HG02840 (cell line): ENCODE data around the gene ING2.

Experiments
- ATAC-seq: cut with Tn5 transposase; IDR thresholded peaks from one replicate; pipeline ENCODE4 v1.9.1; 2021; ENCODE audit warnings: mild to moderate bottlenecking, moderate library complexity, moderate number of reproducible peaks; ENCODE audit not compliant: unreplicated experiment, low FRiP score

ING2 gene

DNA sequence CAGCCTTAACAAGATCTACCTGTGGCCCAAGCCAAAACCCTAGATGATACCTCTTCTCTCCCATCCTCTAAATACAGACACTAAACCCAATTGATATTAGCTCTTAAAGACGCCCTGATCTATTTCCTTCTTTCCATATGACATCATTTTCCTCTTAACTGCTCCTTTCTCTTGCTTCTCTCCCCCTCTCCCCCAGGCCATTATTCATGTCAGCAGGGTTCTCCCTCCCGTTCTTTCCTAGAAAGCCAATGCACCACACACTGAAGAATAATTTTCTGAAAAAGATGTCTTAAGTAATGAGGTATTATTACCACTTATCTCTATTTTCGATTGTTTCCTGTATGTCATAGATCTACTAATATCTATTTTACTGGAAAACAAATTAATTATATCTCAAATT, 9.7 kb upstream of the ING2 start:
- ATAC-seq: no peak

DNA sequence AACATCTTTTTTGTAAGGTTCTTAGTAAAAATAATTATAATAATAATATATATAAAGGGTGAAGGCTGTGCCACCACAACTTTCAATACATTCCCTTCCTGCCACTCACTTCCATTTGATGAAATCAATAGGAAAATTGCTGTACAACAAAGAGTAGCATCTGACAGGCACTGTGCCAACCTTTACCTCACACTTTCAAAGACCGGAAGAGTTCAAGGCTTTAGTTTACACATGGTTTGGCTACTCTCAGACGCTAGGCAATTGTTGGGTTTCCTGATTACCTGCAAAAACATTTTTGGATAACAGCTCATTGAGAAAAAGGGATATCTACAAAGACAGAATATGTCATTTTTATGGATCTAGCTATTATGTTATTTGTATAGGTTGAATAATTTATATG, 5.5 kb upstream of the ING2 start:
- no peak for ATAC-seq

DNA sequence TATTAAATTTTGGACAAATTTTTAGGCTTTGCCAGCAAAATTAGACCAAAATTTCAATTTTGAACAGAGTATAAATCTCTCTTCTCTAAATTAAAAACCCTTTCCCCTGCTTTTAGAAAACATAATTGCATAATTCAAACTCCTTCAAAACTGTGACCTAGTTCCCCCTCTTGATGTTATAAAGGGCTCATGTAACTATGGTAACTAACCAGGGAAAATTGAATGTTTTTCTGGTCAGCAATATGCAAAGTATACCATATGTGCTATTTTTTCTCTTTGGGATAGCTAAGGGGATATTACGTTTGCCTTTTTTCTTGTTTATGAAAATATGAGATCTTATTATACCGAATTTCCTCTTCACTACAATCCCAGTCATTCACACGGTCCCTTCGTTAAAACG, 5.1 kb upstream of the ING2 start:
- ATAC-seq: no peak

- peak; percentile 1 for ATAC-seq
Measured at GRCh38 chr4:183503497-183504063, 1.3 kb upstream of the ING2 start.

GRCh38 chr4:183504064-183504929, 561 bp upstream of the ING2 start:
- peak; percentile 62 for ATAC-seq

DNA sequence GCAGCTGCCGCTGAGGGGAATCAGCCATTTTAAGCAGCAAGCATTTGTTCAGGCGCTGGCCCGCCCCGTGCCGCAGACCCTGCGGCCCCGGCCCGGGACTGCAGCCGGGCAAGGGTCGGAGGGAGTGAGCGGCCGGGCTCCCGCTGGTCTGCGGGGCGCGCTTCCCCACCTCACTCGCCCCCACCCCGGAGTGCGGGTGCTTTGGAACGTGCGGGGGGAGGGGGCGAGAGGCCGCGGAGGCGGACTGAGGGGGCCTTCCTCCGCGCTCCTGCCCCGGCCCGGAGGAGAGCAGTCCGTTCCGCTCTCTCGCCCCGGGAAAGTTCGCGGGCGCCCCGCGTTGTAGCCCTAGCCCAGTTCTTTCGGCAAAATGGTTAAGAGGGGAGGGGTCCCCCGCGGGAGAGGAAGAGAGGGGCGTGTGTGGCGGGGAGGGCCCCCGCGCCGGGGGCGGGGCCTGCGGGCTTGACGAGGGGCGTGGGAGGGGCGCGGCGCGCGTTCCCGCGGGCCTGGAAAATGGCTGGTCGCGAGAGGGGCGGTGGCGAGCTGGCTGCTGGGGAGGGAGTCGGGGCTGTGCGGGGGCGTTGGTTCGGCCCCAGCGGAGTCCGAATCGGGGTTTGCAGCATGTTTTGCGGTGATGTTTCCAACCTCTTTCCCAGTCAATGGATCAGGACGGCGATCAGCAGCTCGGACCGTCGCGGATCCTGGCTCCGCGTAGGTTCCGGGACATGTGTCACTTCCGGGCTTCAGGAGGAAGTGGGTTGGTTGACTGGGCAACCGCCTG, 942 bp downstream of the ING2 start:
- peak; percentile 40 for ATAC-seq

- no peak for ATAC-seq
Measured at GRCh38 chr4:183506389-183506735, 1.5 kb downstream of the ING2 start.

GRCh38 chr4:183507925-183508696, 3.3 kb downstream of the ING2 start:
- no peak for ATAC-seq

DNA sequence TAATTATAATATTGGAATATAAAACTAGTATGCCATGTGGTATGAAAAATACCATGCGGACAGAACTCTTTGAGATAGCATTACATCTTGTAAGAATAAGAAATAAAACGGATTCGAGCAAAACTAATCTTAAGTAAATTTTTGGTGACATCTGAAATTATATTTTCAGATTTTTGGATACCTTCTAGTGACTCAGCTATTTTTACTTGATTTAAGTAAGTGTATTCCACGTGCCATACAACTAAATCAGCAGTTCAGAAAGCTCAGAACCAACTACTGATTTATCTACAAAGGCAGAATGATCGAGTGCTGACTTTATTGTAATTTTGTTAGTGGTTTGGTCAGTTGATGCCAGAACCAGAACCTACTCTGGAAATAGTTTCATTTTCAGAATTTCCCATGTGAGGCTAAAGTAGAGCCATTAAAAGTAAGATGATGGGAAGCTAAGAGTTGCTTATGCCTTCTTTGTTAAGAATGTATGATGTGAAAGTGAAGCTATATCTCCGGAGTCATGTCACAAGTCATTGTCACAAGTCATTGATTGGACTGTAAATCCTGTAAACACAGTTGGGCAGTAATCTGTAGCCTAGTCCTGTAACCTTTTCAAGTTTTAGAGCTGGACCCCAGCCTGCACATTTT, 4.0 kb downstream of the ING2 start:
- ATAC-seq: no peak

GRCh38 chr4:183515411-183515810, 10.6 kb downstream of the ING2 start:
- no peak for ATAC-seq

DNA sequence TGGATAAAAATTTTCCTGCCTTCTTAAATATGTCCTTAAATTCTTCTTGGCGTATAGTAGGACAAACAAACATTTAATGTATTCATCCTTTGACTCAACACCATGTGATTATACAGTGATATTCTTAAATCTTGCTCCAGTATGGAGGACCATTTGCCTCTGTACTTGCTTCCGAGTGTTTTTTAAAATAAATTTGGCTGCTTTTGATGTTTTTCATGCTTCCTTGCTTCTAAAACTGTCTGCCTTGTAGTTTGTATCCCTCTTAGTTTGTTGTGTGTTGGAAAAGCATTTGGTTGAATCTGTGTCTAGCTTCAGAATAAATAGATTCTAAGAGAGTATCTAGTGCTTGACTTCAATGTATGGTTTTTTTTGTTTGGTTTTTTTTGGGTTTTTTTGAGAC, 12.3 kb downstream of the ING2 start:
- ATAC-seq: no peak

DNA sequence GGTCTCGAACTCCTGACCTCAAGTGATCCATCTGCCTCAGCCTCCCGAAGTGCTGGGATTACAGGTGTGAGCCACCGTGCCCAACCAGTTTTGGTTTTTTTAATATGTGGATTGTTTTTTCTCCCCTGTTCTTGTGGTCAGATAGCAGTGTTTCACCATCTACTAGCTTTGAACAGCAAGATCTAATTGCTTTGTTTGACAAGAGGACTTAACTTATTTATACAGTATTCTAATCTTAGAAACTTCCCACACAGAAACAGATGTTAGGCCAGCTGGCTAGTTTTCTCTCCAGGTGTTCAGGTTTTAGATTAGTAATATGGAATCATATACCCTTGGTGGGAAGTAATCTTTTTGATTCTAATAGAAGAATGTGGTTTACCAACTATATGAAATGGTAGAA, 12.9 kb downstream of the ING2 start:
- ATAC-seq: no peak

DNA sequence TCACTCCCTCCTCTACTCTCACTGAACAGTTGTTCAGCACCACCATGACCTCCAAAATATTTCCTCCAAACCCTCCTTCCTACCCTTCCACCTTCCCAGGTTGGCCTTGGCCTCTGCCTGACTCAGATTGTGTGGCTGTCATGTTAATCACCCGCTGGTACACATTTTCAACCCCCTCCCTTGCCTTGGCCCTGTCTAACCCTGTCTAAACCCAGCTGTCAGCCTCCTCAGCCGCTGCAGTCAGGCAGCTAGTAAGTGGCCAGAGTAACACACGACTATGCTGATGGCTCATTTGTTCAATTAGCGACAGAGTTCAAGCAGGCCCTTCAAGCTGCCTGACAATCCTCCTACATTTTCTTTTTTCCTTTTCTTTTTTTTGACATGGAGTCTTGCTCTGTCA, 18.0 kb downstream of the ING2 start:
- ATAC-seq: no peak

DNA sequence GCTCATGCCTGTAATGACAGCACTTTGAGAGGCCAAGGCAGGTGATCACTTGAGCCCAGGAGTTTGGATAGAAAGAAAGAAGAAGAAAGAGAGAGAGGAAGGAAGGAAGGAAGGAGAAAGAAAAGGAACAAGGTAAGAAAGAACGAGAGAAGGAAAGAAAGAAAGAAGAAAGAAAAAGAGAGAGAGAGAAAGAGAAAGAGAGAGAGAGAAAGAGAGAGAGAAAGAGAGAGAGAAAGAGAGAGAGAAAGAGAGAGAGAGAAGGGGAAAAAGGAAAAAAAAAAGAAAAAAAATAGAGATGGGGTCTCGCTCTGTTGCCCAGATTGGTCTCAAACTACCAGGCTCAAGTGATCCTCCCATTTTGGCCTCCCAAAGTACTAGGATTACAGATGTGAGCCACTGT, 22.5 kb downstream of the ING2 start:
- no peak for ATAC-seq

DNA sequence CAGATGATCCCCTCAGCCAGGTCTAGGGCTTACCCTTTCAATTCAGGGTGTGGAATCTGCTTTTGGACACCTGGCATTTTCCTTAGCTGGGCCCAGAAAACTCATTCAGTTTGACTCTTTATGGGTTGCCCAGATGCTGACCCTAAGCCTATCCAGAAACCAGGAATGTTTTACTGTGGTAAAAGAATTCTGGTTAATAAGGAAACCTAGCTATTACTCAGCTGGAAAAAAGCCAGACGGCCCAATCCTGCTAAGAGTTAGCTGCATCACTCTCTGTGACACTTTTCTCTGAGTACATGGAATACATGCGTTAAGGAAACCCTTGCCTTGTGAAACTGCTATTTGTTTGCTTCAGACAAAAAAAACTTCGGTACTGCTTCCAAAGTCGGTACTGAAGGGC, 28.0 kb downstream of the ING2 start:
- ATAC-seq: no peak

GRCh38 chr4:183533698-183534097, 28.8 kb downstream of the ING2 start:
- ATAC-seq: no peak

GRCh38 chr4:183540410-183541009, 35.7 kb downstream of the ING2 start:
- ATAC-seq: no peak

GRCh38 chr4:183541010-183541751, 36.3 kb downstream of the ING2 start:
- no peak for ATAC-seq

DNA sequence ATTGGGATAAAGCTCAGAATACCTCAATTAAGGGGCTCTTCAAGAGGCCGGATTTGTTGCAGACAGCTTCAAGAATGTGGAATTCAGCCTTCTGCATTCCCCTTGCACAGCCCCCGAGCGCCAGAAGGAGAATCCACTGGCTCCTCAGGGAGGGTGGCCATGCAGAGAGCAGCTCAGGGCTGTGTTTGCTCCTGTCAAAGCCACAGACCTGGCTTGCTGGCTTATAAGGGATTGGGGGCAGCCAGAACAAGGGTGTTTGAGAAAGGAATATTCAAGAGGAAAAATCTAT, 36.8 kb downstream of the ING2 start:
- ATAC-seq: no peak

- ATAC-seq: no peak
Measured at GRCh38 chr4:183543435-183543834, 38.6 kb downstream of the ING2 start.
